Neuronal stem cell (in vitro differentiated cells): ENCODE measurements around the gene MBP.

ENCODE experiments used
- DNase-seq: peaks from one replicate; pipeline ENCODE4 v3.0.0-alpha.2; 2013; ENCODE audit warnings: low spot score
- H2AFZ ChIP-seq: one replicate; pipeline ENCODE4 v1.6.1; 2013; ENCODE audit warnings: mild to moderate bottlenecking, low read length, inconsistent platforms
- H2AK5ac ChIP-seq: 2 replicates; pipeline ENCODE4 v1.6.1; 2013; ENCODE audit warnings: low read depth, mild to moderate bottlenecking, inconsistent platforms, low read length, moderate library complexity, mixed read lengths
- H2BK120ac ChIP-seq: 2 replicates; pipeline ENCODE4 v1.6.1; 2013; ENCODE audit warnings: low read depth, mild to moderate bottlenecking, inconsistent platforms, low read length, moderate library complexity, mixed read lengths
- H2BK12ac ChIP-seq: one replicate; pipeline ENCODE4 v1.6.1; 2013; ENCODE audit warnings: low read length, inconsistent platforms
- H2BK15ac ChIP-seq: 2 replicates; pipeline ENCODE4 v1.6.1; 2013; ENCODE audit warnings: mild to moderate bottlenecking, low read length, inconsistent platforms, mixed read lengths
- H2BK5ac ChIP-seq: one replicate; pipeline ENCODE4 v1.6.1; 2013; ENCODE audit warnings: inconsistent platforms, mild to moderate bottlenecking, low read length, moderate library complexity
- H3K14ac ChIP-seq: one replicate; pipeline ENCODE4 v1.6.1; 2013; ENCODE audit warnings: low read length, inconsistent platforms
- H3K18ac ChIP-seq: 2 replicates; pipeline ENCODE4 v1.6.1; 2013; ENCODE audit warnings: low read length, inconsistent platforms
- H3K23ac ChIP-seq: 2 replicates; pipeline ENCODE4 v1.6.1; 2013; ENCODE audit warnings: low read depth, mild to moderate bottlenecking, mixed read lengths, low read length, inconsistent platforms; ENCODE audit not compliant: poor library complexity
- H3K27ac ChIP-seq: replicated peaks from 3 replicates; pipeline ENCODE4 v1.5.1; 2013; ENCODE audit warnings: low read length, inconsistent platforms
- H3K27me3 ChIP-seq, 3 experiments: 2 replicates each; pipeline ENCODE4 v1.6.1; 2013; ENCODE audit warnings: low read length in 3 of 3, mild to moderate bottlenecking in 2 of 3, inconsistent platforms in 1 of 3, low read depth in 1 of 3, mixed read lengths in 1 of 3, moderate library complexity in 1 of 3; ENCODE audit not compliant: control insufficient read depth in 3 of 3, insufficient read depth in 3 of 3
- H3K36me3 ChIP-seq, 2 donors: replicated peaks in 1 of 2; 2 replicates each; pipeline ENCODE4 v1.6.1; 2013; ENCODE audit warnings: low read length in 2 of 2; ENCODE audit not compliant: control insufficient read depth in 2 of 2, insufficient read depth in 2 of 2
- H3K4ac ChIP-seq: 2 replicates; pipeline ENCODE4 v1.6.1; 2013; ENCODE audit warnings: inconsistent platforms, mild to moderate bottlenecking, low read length, moderate library complexity
- H3K4me1 ChIP-seq, 2 donors: 1 replicate in 1 of 2; 2 replicates in 1 of 2; pipeline ENCODE4 v1.6.1; 2013; ENCODE audit warnings: low read length in 2 of 2, low read depth in 1 of 2; ENCODE audit not compliant: control insufficient read depth in 2 of 2, insufficient read depth in 1 of 2
- H3K4me2 ChIP-seq: one replicate; pipeline ENCODE4 v1.6.1; 2013; ENCODE audit warnings: mild to moderate bottlenecking, low read length, inconsistent platforms; ENCODE audit not compliant: insufficient read depth, poor library complexity, severe bottlenecking
- H3K4me3 ChIP-seq, 2 donors: 2 replicates each; pipeline ENCODE4 v1.5.1; 2013; ENCODE audit warnings: low read length in 2 of 2, mild to moderate bottlenecking in 2 of 2, inconsistent platforms in 1 of 2, moderate library complexity in 1 of 2
- H3K79me1 ChIP-seq: one replicate; pipeline ENCODE4 v1.6.1; 2013; ENCODE audit warnings: low read depth, mild to moderate bottlenecking, inconsistent platforms, low read length, moderate library complexity
- H3K9ac ChIP-seq: one replicate; pipeline ENCODE4 v1.6.1; 2013; ENCODE audit warnings: mild to moderate bottlenecking, low read depth, low read length, inconsistent platforms; ENCODE audit not compliant: poor library complexity
- H3K9me3 ChIP-seq, 2 donors: replicated peaks in 1 of 2; 2 replicates each; pipeline versions ENCODE3 to v1.6.1; 2013; ENCODE audit warnings: low read length in 2 of 2, mild to moderate bottlenecking in 2 of 2, inconsistent platforms in 1 of 2, low read depth in 1 of 2, mixed read lengths in 1 of 2, moderate library complexity in 1 of 2; ENCODE audit not compliant: control insufficient read depth in 2 of 2, insufficient read depth in 1 of 2
- H4K8ac ChIP-seq: one replicate; pipeline ENCODE4 v1.6.1; 2013; ENCODE audit warnings: low read depth, mild to moderate bottlenecking, inconsistent platforms, low read length, moderate library complexity
- H4K91ac ChIP-seq: one replicate; pipeline ENCODE4 v1.6.1; 2013; ENCODE audit warnings: low read length, low read depth, mild to moderate bottlenecking, inconsistent platforms; ENCODE audit not compliant: poor library complexity
- WGBS, 2 donors: extraction: QIAGEN DNeasy Blood & Tissue Kit; methylation state at CpG; one replicate each; pipeline ENCODE4 v1.1.7; 2013; ENCODE audit warnings: missing lambda C conversion rate in 2 of 2, mixed read lengths in 1 of 2; ENCODE audit not compliant: insufficient read length in 2 of 2, insufficient replicate concordance in 1 of 2; ENCODE audit errors: extremely low coverage in 2 of 2; 5-methylcytosine and 5-hydroxymethylcytosine counted together

The MBP gene

GRCh38 chr18:77130229-77131099, 2.1 kb downstream of the MBP start:
- no peak overlapping the region for H4K8ac ChIP-seq
- no peak overlapping the region for H3K14ac ChIP-seq
- H4K91ac ChIP-seq, result no peak overlapping the region
- no peak overlapping the region for H3K27ac ChIP-seq
- no peak overlapping the region for H3K23ac ChIP-seq
- H3K79me1 ChIP-seq, result no peaks in the 10 kb centered on the region
- peaks cover 16 to 79% (median 42%) of the 10 kb centered on the region in 3 experiments for H3K27me3 ChIP-seq
- H3K4me2 ChIP-seq, result no peak overlapping the region
- H3K4ac ChIP-seq, result no peak overlapping the region
- peaks cover 0 to 4% of the 10 kb centered on the region in 2 donors for H3K4me1 ChIP-seq
- H2BK15ac ChIP-seq, result no peak overlapping the region
- no peaks in the 10 kb centered on the region for H3K9me3 ChIP-seq
- no peak overlapping the region for H3K18ac ChIP-seq
- H3K9ac ChIP-seq, result no peak overlapping the region
- no peak overlapping the region for H3K4me3 ChIP-seq
- no peak overlapping the region for H2AK5ac ChIP-seq
- H3K36me3 ChIP-seq, result no peaks in the 10 kb centered on the region
- H2BK12ac ChIP-seq, result no peak overlapping the region
- no peak overlapping the region for H2AFZ ChIP-seq
- H2BK120ac ChIP-seq, result no peak overlapping the region
- H2BK5ac ChIP-seq, result no peak overlapping the region
- WGBS, 2 donors, result no CpG with 5 or more reads among the region's 27 CpGs
- DNase-seq, result no peak

- no peak overlapping the region for H2BK120ac ChIP-seq
- no peak overlapping the region for H2AFZ ChIP-seq
- no peak overlapping the region for H2AK5ac ChIP-seq
- H3K79me1 ChIP-seq, result no peaks in the 10 kb centered on the region
- H3K4me2 ChIP-seq, result no peak overlapping the region
- no peak overlapping the region for H3K4me3 ChIP-seq
- no peaks in the 10 kb centered on the region for H3K9me3 ChIP-seq
- H3K4ac ChIP-seq, result no peak overlapping the region
- H3K36me3 ChIP-seq, result no peaks in the 10 kb centered on the region
- no peak overlapping the region for H3K14ac ChIP-seq
- peaks cover 16 to 68% (median 42%) of the 10 kb centered on the region in 3 experiments for H3K27me3 ChIP-seq
- no peak overlapping the region for H4K91ac ChIP-seq
- no peak for DNase-seq
- no peak overlapping the region for H3K9ac ChIP-seq
- H3K18ac ChIP-seq, result no peak overlapping the region
- no peak overlapping the region for H2BK5ac ChIP-seq
- H3K27ac ChIP-seq, result no peak overlapping the region
- H2BK12ac ChIP-seq, result no peak overlapping the region
- no peak overlapping the region for H4K8ac ChIP-seq
- peaks cover 0 to 4% of the 10 kb centered on the region in 2 donors for H3K4me1 ChIP-seq
- WGBS, 2 donors, result no CpG with 5 or more reads among the region's 7 CpGs
- no peak overlapping the region for H3K23ac ChIP-seq
- no peak overlapping the region for H2BK15ac ChIP-seq
Observed at GRCh38 chr18:77129150-77129551, 3.4 kb downstream of the MBP start.

- H3K9me3 ChIP-seq, result no peaks in the 10 kb centered on the region
- no peaks in the 10 kb centered on the region for H3K79me1 ChIP-seq
- no peak overlapping the region for H3K27ac ChIP-seq
- no CpG with 5 or more reads among the region's 11 CpGs for WGBS, 2 donors
- no peak overlapping the region for H2BK12ac ChIP-seq
- no peak overlapping the region for H3K9ac ChIP-seq
- no peak overlapping the region for H3K4me2 ChIP-seq
- H2BK15ac ChIP-seq, result no peak overlapping the region
- H3K4me3 ChIP-seq, result no peak overlapping the region
- H2BK120ac ChIP-seq, result no peak overlapping the region
- H3K14ac ChIP-seq, result no peak overlapping the region
- no peak overlapping the region for H2AK5ac ChIP-seq
- H3K27me3 ChIP-seq, result peaks cover 12 to 57% (median 31%) of the 10 kb centered on the region in 3 experiments
- no peaks in the 10 kb centered on the region for H3K36me3 ChIP-seq
- no peak overlapping the region for H2BK5ac ChIP-seq
- H3K4me1 ChIP-seq, result peaks cover 0 to 4% of the 10 kb centered on the region in 2 donors
- no peak overlapping the region for H4K91ac ChIP-seq
- H3K18ac ChIP-seq, result no peak overlapping the region
- DNase-seq, result no peak
- no peak overlapping the region for H3K4ac ChIP-seq
- no peak overlapping the region for H2AFZ ChIP-seq
- H3K23ac ChIP-seq, result no peak overlapping the region
- H4K8ac ChIP-seq, result no peak overlapping the region
Observed at GRCh38 chr18:77127769-77128671, 4.6 kb downstream of the MBP start.

- no peak overlapping the region for H3K4me3 ChIP-seq
- no peak overlapping the region for H4K8ac ChIP-seq
- H3K4me2 ChIP-seq, result no peak overlapping the region
- H4K91ac ChIP-seq, result no peak overlapping the region
- H2BK120ac ChIP-seq, result no peak overlapping the region
- H2BK5ac ChIP-seq, result no peak overlapping the region
- peaks cover 0 to 22% (median 2%) of the 10 kb centered on the region in 3 experiments for H3K27me3 ChIP-seq
- H2AK5ac ChIP-seq, result no peak overlapping the region
- DNase-seq, result no peak
- H3K9me3 ChIP-seq, result no peaks in the 10 kb centered on the region
- no peak overlapping the region for H3K27ac ChIP-seq
- peaks cover 0 to 2% of the 10 kb centered on the region in 2 donors for H3K4me1 ChIP-seq
- H3K14ac ChIP-seq, result no peak overlapping the region
- H3K36me3 ChIP-seq, result no peaks in the 10 kb centered on the region
- H2AFZ ChIP-seq, result peak overlapping the region; percentile 63
- H3K79me1 ChIP-seq, result no peaks in the 10 kb centered on the region
- H3K18ac ChIP-seq, result no peak overlapping the region
- no peak overlapping the region for H3K4ac ChIP-seq
- no peak overlapping the region for H2BK15ac ChIP-seq
- WGBS, 2 donors, result no CpG with 5 or more reads among the region's 9 CpGs
- no peak overlapping the region for H2BK12ac ChIP-seq
- H3K9ac ChIP-seq, result no peak overlapping the region
- no peak overlapping the region for H3K23ac ChIP-seq
Observed at GRCh38 chr18:77124452-77124922, 8.1 kb downstream of the MBP start.
